Stimulated activated CD8-positive, alpha-beta memory T cell treated with anti-CD3 and anti-CD28 coated beads, Interleukin-15, amount 100 ng/mL, for 1 hour (primary cell): ENCODE results near the gene METTL1.

Experiments used
- DNase-seq: peaks from one replicate; pipeline ENCODE4 v3.0.0-alpha.2; 2020; ENCODE audit warnings: low read depth

The METTL1 gene

DNA sequence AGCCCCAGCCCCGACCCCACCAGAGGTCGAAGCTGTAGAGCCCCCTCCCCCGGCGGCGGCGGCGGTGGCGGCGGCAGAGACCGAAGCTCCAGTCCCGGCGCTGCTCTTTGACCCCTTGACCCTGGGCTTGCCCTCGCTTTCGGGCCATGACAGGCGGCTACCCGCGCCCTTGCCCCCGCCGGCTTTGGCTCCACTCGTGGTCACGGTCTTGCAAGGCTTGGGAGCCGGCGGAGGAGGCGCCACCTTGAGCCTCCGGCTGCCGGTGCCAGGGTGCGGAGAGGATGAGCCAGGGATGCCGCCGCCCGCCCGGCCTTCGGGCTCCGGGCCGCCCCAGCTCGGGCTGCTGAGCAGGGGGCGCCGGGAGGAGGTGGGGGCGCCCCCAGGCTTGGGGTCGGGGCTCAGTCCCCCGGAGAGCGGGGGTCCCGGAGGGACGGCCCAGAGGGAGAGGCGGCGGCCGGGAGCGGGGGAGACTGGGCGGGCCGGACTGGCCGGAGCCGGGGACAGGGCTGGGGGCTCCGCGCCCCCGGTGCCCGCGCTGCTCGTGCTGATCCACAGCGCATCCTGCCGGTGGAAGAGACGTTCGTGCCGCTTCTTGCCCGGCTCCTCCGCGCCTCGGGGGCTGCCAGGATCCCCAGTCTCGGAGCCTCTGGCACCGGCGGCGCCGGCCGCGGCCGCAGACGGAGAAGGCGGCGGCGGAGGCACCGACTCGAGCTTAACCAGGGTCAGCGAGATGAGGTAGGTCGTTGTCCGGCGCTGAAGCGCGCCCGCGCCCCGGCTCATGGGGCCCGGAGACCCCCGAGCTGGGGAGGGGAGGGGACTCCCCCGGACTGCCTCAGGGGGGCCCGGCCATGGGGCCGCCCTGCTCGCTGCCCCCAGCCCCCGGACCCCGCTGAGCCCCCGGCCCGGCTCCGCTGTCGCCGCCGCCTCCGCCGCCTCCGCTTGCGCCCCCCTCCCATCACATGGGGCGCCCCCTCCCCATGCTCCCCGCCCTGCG lies 34.1 kb downstream of the METTL1 start:
- no peak for DNase-seq

DNA sequence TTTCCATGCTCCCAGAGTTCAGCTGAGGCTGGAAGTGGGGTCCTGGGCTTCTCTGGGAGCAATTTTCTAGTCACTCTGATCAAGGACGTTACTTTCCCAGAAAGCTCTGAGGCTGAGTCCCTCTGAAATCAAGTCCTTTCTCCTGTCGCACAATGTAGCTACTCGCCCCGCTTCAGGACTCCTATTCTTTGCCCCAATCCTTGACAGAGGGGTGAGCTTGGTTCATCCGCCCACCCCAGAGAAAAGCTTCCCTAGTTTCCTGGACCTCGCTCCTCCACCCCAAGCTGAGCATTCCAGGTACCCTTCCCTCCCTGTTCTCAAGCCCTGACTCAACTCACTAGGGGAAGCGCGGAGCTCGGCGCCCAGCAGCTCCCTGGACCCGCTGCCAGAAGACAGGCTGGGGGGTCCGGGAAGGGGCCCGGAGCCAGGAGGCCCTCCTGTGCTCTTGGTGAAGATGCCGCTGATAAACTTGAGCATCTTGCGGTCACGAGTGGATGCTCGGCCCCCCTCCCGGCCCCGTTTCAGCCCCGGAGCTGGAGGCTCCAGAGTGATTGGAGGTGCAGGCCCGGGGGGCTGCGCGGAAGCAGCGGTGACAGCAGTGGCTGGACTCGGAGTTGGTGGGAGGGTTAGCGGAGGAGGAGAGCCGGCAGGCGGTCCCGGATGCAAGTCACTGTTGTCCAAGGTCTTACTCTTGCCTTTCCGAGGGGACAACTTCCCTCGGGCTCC lies 35.0 kb downstream of the METTL1 start:
- no peak for DNase-seq

DNA sequence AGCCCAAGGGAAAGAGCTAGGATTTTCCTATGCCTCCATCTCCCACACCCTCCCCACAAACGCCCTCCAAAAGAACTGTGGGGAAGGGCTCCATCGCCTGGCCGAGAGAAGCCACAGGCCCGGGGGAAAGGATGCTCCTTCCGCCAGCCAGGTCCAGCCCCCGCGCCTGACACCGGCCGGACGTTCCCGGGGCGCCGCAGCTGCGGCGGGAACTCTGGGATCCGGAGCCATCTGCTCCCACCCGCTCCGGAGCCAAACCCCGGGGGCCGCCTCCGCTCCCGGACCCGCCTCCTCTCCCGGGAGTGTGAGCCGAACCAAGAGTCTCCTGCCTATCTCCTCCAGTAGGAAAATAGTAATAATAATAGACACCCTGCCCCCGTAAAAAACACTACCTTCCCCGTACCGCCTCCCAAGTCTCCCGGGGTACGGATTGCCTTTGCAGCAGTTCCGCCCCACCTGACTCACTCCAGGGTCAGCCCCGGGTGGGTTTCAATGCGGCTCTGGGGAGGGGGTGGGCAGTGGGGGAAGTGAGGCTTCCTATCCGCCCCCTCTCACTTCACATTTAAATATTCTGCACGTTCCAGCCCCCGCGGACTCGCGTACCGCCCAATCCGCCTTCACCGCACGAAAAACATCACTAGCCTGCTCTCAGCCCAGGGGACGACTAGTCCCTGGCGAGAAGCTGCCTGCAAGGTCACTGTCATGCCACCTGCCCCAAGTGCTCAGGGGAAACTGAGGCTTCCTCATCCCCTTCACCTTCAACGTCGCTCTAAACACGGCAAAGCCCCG lies 35.8 kb downstream of the METTL1 start:
- no peak for DNase-seq

DNA sequence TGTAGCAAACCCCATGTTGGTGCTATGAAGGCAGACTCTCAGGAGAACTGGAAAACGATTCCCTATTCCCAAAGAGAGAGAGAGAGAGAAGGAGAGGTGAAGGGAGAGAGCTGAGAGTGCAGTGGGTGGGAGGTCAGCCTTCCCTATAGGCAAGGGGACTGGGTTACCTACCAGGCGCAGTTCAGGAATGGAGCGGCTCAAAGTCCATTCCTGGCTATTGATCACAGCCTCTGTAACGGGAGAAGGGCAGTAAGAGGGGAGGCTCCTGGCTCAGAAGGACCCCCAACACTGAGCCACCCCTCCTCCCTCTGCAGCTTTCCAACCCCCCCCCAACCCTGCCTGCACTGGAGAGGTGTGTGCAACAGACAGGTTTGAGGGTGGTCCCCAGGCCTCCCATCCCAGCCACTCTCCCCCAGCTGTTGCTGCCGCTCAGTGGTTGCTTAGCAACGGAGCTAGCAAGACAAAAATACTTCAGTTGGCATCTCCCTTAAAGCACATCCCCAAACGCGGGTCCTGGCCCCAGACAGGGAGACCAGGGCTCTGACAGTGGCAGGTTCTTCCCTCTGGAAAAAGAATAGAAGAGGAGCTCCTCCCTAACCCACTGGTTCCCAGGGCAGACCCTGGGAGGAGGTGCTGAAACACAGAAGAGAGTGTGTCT lies 36.6 kb downstream of the METTL1 start:
- no peak for DNase-seq

DNA sequence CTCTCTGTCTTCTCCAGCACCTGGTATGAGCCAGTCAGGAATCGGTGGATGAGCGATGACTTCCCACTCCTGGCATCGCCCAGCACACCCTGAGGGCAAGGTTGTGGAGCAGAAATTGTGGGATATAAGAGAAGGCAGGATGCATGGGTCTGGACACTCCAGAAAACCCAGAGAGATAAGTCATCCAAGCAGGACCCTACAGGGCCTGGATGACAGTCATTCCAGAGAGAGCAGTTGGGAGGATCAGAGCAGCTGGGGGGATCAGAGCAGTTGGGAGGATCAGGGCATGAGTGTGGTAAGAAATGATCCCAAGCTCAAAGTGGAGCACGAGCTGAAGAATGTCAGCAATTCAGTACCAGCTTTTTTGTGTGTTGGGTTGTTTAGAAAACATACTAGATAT lies 37.3 kb downstream of the METTL1 start:
- DNase-seq: no peak

DNA sequence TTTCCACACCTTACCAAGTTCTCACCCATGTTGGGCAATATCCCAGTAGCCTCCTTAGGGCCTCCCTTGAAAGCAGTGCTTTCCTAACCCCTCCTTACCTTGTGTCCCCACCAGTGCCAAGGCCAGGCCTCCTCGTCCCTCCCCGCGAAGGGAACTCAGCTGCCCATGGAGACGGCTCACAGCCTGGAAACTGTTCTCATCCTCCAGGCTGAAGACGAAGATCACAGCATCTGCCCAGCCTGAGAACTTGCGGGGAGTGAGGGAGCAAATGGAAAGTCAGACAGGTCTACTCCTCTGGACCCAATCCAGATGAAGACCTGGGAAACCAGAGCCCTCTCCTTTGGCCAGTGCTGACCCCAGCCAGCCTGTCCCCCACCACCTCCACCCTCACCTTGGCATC lies 38.0 kb downstream of the METTL1 start:
- DNase-seq: no peak

DNA sequence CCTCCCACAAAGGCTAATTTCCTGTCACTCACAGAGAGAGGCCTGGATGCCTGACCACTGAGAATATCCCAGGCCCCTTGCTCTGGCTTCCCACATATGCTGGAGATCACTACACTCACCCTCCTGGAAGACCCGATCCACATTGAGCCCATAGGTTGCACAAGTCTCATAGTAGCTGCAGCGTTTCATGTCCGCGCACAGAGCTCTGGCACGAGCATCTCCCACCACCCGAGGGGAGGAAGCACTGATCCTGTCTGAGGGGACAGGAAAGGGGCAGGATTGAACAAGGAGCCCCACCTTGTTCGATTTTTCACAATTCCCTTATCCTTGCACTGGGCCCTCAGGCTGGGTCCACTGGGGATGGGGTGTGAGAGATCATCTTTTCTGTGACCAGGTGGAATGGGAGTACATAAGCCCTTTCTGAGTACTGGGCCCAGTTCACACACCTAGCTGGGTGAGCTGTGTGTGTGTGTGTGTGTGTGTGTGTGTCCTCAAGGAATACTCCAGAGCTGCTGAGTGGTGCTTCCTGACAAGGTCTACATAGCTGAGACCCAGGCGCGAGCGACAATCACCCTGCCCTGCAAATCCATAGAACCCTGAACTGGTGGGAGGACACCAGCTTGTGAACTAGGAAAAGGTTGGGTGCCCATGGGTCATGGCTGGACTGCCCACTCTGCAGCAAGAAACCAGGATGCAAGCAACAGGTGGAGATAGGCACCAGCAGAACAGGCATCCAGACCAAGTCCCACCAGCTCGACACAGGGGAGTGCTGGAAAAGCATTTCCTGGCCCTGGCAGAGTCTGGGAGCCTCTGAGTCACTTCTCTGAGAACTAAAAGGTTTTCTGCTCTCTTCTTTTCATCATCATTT lies 38.9 kb downstream of the METTL1 start:
- DNase-seq: no peak

DNA sequence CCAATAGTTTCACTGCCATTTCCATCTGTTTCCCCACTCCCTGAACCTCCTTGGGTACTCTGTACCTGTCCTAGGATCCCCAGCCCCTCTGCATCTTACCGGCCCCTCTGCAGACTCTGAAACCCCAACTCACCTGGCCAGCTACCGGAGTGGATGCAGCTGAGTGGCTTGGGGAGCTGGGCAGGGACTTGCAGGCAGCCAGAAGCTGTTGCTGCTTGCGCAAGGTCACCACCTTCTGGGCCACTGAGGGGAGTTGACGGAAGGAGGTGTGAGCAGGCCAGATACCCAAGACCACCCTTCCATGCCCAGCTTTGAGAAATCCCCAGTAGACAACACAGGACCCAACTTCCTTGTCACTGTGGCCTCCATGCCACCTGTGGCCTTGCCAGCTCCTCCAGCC lies 39.6 kb downstream of the METTL1 start:
- DNase-seq: no peak

DNA sequence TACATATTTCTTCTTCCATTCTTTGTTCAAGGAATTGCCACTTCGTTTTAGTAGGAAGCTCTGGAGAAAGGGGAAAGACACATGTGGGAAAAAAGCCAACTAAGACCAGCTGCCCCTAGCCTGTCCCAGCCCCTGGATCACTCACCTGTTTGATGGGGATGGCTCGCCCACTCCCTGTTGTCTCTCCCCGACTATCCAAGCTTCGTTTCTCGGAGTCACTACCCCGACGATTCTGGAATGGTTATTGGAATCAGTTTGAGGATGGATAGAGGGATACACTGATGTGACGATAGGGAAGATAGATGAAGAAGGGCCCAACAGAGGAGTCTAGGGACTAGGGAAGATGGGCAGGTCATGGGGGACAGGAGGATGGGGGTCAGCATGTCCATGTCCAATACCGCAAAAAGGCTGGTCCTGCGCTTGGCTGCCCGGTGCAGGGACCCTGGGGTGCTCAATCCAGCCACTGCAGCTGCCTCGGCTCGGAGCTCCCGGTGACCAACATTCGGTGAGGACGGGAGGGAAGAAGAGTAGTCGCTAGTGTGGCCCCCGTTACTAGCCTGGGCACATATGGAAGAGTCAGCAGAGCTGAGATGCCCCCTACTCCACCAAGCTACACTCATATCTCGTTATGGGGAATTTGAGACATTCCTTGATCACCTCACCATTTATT lies 40.4 kb downstream of the METTL1 start:
- no peak for DNase-seq

DNA sequence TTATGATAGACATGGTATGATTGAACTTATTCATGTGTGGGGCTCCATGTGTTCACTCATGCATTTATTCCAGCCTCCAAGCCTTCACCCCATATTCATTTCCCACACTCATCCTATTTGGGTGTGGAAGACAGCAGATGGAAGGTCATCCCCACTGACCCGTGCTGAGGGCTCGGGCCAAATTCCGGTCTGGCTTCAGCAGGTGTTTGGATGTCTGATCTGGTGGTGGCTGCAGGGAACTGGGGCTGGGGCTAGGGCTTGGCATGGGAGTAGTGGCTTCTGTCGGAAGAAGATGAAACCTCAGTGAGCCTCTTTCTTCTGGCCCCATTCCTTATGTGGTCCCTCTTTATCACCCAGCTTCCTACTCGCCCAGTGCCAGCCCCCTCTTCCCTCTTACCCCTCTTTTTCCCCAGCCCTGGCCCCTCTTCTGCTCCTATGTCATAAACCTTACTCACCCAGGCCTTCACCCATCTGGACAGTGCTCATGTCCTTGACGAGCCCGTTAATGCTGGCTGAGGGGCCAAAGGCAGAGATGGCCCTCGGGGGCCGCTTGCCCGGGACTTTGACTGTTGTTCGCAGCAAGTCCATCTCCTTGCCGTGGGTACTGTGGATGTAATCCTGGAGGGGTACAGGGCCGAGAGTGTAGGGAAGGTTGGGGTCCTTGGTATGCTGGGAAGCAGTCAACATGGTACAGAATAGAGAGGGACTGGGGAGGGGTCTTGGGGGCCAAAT lies 41.4 kb downstream of the METTL1 start:
- no peak for DNase-seq

DNA sequence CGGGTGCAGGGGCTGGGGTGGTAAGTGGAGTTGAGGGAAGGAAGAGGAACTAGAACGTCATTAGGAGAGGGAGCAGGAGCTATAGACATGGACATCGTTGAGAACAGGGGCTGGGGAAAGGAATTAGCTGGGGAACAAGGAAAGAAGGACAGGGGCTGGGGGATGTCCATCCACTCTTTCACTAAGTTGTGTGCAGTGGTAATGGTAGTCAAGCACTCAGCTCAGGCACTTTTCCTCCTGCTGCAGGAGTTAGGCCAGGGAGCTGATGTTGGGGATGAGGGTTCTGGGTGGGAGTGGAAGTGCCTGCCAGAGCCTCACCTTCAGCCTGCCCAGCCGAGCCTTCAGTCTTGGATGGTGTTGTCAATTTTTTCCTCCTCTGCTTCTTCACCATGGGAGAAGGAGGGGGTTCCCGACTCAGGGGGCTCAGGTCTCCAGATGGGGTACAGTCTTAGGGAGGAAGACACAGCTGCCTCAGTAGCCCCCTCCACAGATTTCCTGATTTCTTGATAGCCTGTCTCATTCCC lies 42.5 kb downstream of the METTL1 start:
- no peak for DNase-seq

DNA sequence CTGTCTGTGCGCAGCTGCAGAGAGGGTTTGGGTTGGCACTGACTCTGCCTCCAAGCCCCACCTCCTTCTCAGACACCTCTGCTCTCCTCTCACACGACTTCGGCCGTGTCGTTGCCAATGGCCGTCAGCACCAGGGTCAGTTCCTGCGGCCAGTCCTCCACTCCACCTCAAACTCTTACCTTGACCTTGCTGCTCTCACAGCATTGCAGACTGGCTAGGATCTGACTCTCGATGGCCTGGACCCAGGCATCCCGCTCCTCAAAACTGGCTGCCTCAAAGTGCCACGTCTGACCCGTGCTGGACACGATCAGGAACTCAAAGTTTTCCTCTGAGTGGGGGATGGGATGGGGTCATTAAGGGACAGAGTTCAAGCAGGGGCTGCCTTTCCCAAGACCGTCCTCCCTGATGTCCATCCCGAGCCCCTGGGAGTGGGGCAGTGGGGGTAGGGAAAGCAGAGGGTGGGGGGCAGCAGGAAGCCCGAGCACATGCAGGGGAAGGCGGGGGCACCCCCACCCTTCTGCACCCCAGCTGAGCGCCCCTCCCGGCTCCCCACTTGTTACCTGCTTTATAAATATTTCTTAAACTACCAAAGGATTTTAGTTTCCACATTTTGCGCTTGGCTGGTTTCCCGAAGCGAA lies 44.0 kb downstream of the METTL1 start:
- DNase-seq: no peak

DNA sequence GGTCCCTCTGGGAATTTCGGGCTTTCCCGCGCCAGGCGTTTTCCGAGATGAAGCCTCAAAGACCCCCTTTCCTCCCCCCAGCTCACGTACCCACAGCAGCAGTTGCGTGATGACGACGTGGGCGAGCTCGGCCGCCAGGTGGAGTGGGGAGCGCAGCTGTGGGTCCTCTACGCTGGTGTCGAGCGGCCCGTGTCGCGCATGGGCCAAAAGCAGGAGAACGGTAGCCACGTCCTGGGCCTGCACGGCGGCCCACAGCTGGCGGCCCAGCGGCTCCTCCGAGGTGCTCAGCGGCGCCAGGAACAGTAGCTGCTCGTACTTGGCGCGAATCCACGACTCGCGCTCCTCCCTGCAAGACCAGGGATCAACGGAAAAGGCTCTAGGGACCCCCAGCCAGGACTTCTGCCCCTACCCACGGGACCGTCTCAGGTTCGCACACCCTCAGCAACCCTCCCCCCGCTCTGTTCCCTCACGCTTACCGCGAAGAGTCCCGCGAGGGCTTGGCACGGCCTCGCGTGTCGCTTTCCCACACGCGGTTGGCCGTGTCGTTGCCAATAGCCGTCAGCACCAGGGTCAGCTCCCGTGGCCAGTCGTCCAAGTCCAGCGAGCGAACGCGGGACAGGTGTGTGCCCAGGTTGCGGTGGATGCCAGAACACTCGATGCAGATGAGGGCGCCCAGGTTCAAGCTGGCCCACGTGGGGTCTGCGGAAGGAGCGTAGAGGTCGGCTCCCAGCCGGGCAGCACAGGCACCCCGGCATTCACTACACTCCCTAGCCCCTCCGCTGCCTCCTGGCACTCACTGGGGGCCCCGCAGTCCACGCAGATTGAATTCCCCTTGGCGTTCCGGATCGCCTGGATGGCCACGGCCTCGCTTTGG lies 44.8 kb downstream of the METTL1 start:
- DNase-seq: no peak

DNA sequence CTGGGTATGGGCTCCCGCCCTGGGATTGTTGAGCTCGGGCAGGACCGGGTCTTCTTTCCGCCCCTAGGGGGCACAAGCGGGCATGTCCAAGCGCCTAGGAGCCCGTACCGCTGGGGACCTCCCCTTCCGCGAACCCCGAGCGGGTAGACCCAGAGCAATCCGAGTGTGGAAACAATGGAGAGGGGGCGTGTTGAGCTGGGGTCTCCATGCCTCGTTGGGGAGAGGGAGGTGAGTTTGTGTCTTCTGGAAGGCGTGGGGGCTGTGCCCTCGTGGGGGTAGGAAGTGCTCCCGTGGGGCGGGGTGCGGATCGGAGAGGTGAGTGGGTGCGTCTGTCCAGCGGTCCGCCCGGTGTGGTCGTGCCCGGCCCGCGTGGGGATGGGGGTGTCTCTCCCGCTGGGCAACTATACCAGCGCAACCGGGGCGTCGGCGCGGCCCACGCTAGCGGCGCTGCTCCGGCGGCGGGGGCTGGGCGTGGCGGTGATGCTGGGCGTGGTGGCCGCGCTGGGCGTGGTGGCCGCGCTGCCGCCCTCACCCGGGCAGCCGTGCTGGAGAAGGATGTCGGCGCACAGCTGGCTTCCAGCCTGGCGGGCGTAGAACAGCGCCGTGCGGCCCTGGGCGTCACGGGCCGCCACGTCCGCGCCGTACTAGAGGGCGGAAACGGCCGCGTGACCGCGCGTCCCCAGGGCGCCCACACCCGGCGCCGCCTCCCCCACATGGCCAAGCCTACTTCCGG lies 45.6 kb downstream of the METTL1 start:
- DNase-seq: no peak

DNA sequence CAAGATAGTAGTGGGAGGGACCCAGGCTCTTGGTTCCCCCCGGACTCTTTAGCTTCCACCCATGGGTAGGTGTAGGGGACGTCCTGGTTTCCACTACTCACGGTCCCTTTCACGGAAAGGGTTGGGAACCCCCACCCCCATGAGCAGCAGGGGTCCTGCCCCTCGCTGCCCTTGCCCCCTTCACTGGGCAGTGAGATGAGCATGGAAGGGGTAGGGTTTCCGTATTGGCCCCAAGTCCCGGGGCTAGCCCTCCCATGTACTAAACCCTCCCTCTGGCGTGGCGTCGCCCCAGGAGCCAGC lies 46.1 kb downstream of the METTL1 start:
- no peak for DNase-seq

DNA sequence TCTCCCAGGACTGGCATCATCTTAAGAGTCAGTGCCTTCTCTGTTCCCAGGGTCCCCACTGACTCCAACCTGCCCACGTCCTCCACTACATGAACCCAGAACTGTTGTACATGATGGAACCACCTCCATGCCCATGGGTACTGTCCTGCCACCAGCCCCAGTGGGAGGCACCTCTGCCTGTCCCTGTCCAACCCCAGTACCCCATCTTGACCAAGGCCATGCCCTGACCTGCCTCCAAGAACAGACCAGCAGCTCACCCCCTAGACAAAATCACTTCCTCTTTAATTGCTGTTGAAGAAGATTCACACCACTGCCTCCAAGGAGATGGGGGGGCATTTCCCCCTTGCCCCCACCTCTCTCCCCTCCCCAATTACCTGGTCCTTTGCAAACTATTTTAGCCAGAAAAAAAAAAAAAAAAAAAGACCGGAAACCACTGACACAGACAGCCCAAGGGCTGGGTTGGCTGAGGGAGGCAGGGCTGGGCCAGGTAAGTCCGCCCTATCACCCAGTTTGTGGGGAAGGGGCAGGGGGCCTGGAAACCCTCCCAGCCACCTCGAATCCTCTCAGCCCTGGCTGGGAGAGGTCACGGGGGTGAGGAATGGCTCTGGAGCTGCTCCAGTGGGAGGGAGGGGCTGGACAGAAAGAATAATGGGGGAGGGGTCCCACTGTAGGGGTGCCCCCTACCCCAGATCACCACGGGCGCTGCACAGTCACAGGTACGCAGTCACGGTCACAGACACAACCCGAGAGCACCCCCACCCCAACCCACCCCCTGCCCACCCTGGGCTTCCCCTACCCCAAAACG lies 46.8 kb downstream of the METTL1 start:
- DNase-seq: no peak
